ENCODE measurements around the gene RPS19BP1.

RPS19BP1 gene

GRCh38 chr22:39491696-39492095, 40.9 kb downstream of the RPS19BP1 start:
- no peak for TF ChIP-seq CTCF (IDR thresholded peaks at IDR 0.05; ENCODE audit: control insufficient read depth, extremely low read depth, insufficient read depth)

GRCh38 chr22:39490966-39491680, 41.4 kb downstream of the RPS19BP1 start:
- no peak overlapping the region for H3K4me3 ChIP-seq (ENCODE audit: low read depth, low read length)
- no peak for TF ChIP-seq CTCF (IDR thresholded peaks at IDR 0.05; ENCODE audit: control insufficient read depth, extremely low read depth, insufficient read depth)
- DNase-seq (ENCODE audit: low read depth): no peak

More at GRCh38 chr22:39491696-39492095, 40.9 kb downstream of the RPS19BP1 start:
- no peak for DNase-seq (ENCODE audit: low read depth)
- no peak overlapping the region for H3K4me3 ChIP-seq (ENCODE audit: low read depth, low read length)

- H3K4me3 ChIP-seq (ENCODE audit: low read depth, low read length): no peak overlapping the region
- DNase-seq (ENCODE audit: low read depth): peak; percentile 67
- no peak for TF ChIP-seq CTCF (IDR thresholded peaks at IDR 0.05; ENCODE audit: control insufficient read depth, extremely low read depth, insufficient read depth)
Measured at GRCh38 chr22:39490135-39490798, 42.3 kb downstream of the RPS19BP1 start.

- DNase-seq (ENCODE audit: low read depth): no peak
- no peak overlapping the region for H3K4me3 ChIP-seq (ENCODE audit: low read depth, low read length)
- TF ChIP-seq CTCF (IDR thresholded peaks at IDR 0.05; ENCODE audit: control insufficient read depth, extremely low read depth, insufficient read depth): no peak
Measured at GRCh38 chr22:39489094-39490068, 43.2 kb downstream of the RPS19BP1 start.

GRCh38 chr22:39488563-39489083, 43.9 kb downstream of the RPS19BP1 start:
- no peak for TF ChIP-seq CTCF (IDR thresholded peaks at IDR 0.05; ENCODE audit: control insufficient read depth, extremely low read depth, insufficient read depth)
- no peak for DNase-seq (ENCODE audit: low read depth)
- H3K4me3 ChIP-seq (ENCODE audit: low read depth, low read length): no peak overlapping the region

GRCh38 chr22:39487826-39488520, 44.6 kb downstream of the RPS19BP1 start:
- no peak overlapping the region for H3K4me3 ChIP-seq (ENCODE audit: low read depth, low read length)
- TF ChIP-seq CTCF (IDR thresholded peaks at IDR 0.05; ENCODE audit: control insufficient read depth, extremely low read depth, insufficient read depth): no peak
- DNase-seq (ENCODE audit: low read depth): no peak

Data from LNCaP clone FGC (cell line).